GM18907 (cell line): ENCODE data around the gene DAND5.

Source experiments
- ATAC-seq: cut with Tn5 transposase; IDR thresholded peaks from one replicate; pipeline ENCODE4 v1.9.1; 2021; ENCODE audit warnings: mild to moderate bottlenecking, moderate library complexity; ENCODE audit not compliant: unreplicated experiment

DAND5 gene

DNA sequence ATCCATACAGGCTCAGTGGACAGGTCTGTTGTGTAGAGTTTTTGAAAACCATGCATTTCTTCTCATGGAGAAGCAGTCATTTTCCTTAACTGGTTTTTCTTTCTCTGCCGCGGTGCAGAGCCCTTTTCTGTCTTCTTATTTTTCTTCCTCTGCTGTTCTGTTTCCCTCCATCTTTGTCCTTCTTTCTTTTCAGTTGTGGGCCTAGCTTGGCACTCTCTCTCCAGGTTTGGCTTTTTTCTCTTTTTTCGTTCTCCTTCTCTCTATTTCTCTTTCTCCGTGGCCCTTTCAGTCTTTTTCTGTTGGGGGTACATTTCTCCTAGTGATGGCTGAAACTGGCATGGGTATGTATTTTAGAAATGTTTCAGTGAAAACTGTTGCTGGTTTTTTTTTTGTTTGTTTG lies 50.0 kb downstream of the DAND5 start:
- ATAC-seq = no peak

- ATAC-seq = no peak
Measured at GRCh38 chr19:13020002-13020414, 50.6 kb downstream of the DAND5 start.

DNA sequence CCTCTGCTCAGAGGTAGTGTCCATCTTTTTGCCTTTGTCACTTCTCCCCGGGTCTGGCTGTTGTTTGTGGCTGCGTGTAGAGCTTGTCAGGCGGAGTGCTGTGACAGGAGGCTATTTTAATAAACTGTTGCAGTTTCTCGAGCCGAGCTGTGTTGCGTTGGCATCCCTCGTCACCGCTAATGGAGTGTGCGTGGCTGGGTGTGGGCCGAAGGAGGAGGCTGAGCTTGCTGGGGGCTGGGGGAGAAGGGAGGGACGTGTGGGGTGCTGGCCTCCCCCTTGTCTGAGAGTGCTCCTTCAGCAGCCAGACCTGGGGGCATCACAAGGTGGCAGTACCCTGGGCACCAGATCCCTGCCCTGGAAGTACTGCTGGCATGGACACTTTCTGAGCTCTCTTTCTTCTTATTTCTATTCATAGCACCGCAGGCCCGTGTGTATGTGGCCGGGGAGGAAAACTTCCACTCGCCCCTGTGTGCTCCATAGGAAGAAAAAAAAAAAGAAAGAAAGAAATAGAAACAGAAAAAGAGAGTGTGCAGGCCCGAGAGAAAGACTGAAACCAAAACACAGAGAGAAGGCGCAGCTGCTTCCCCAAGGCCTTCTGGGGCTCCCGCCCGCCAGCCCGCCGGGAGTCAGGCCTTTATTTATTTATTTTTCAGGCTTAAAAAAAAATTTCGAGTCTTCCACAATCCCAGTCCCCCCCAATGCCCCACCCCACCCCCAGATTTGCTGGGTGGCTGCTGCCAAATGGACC lies 52.9 kb downstream of the DAND5 start:
- no peak for ATAC-seq

- ATAC-seq = no peak
Measured at GRCh38 chr19:13022859-13023636, 53.7 kb downstream of the DAND5 start.

GRCh38 chr19:13023656-13024055 lies 54.3 kb downstream of the DAND5 start:
- no peak for ATAC-seq
